Measurements from ENCODE around the gene CALU. TPM values are rescaled to one million over a fixed set of nuclear protein-coding genes. Genes with fewer than 3 reads are reported as not detected.

The CALU gene
- total and polyA plus RNA-seq, 10 donors: 7.9 to 98.8 (median 58.9) TPM

- Histone ChIP-seq H3K27me3 (replicated peaks in 1 of 7) (no peaks in the 10 kb centered on the region), H3K36me3 (no peaks in the 10 kb centered on the region), H3K9me3 (no peaks in the 10 kb centered on the region), H3K27ac (no peak overlapping the region), H3K4me1 (peaks cover 0 to 21% (median 11%) of the 10 kb centered on the region in 6 donors), H3K4me3 (no peak overlapping the region)
- TF ChIP-seq, protein P1, sequence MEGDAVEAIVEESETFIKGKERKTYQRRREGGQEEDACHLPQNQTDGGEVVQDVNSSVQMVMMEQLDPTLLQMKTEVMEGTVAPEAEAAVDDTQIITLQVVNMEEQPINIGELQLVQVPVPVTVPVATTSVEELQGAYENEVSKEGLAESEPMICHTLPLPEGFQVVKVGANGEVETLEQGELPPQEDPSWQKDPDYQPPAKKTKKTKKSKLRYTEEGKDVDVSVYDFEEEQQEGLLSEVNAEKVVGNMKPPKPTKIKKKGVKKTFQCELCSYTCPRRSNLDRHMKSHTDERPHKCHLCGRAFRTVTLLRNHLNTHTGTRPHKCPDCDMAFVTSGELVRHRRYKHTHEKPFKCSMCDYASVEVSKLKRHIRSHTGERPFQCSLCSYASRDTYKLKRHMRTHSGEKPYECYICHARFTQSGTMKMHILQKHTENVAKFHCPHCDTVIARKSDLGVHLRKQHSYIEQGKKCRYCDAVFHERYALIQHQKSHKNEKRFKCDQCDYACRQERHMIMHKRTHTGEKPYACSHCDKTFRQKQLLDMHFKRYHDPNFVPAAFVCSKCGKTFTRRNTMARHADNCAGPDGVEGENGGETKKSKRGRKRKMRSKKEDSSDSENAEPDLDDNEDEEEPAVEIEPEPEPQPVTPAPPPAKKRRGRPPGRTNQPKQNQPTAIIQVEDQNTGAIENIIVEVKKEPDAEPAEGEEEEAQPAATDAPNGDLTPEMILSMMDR (IDR thresholded peaks at IDR 0.05 in 8 of 11, conservative IDR thresholded peaks at IDR 0.05 in 3 of 11): no peak
- TF ChIP-seq POLR2A (IDR thresholded peaks at IDR 0.05): no peak
- no peak for TF ChIP-seq POLR2AphosphoS5 (IDR thresholded peaks at IDR 0.05)
- intact Hi-C loops (cut with DNase I; ENCODE audit: low total_unique reads): no loop called here
- 54 to 74% (median 70%) methylated on average over 2 of the region's 2 CpGs for WGBS, 5 donors
- no peak for DNase-seq
Observed at GRCh38 chr7:128732521-128733277, 6.5 kb upstream of the CALU start.

- WGBS, 5 donors: 65 to 86% (median 84%) methylated on average over 2 of the region's 2 CpGs
- Histone ChIP-seq H3K27ac (no peak overlapping the region), H3K4me1 (peaks cover 2 to 27% (median 14%) of the 10 kb centered on the region in 6 donors), H3K36me3 (no peaks in the 10 kb centered on the region), H3K4me3 (no peak overlapping the region), H3K9me3 (no peaks in the 10 kb centered on the region), H3K27me3 (replicated peaks in 1 of 7) (no peaks in the 10 kb centered on the region)
- DNase-seq: no peak
- TF ChIP-seq POLR2AphosphoS5 (IDR thresholded peaks at IDR 0.05) (no peak), POLR2A (IDR thresholded peaks at IDR 0.05) (no peak)
- TF ChIP-seq, protein P1 (IDR thresholded peaks at IDR 0.05 in 8 of 11, conservative IDR thresholded peaks at IDR 0.05 in 3 of 11): no peak
- intact Hi-C loops (cut with DNase I; ENCODE audit: low total_unique reads): no loop called here
Observed at GRCh38 chr7:128733278-128733645, 5.9 kb upstream of the CALU start.

GRCh38 chr7:128734890-128735289, 4.3 kb upstream of the CALU start:
- TF ChIP-seq POLR2A (IDR thresholded peaks at IDR 0.05) (no peak), POLR2AphosphoS5 (IDR thresholded peaks at IDR 0.05) (no peak)
- TF ChIP-seq, protein P1 (IDR thresholded peaks at IDR 0.05 in 8 of 11, conservative IDR thresholded peaks at IDR 0.05 in 3 of 11): peak in 1 of 11 experiments; percentile 10
- H3K36me3 ChIP-seq: no peaks in the 10 kb centered on the region
- intact Hi-C loops (cut with DNase I; ENCODE audit: low total_unique reads): no loop called here
- H3K4me3 ChIP-seq: no peak overlapping the region
- H3K9me3 ChIP-seq: no peaks in the 10 kb centered on the region
- peak overlapping the region in 4 of 8 donors; percentile 29 to 69 (median 39) for H3K27ac ChIP-seq
- no peaks in the 10 kb centered on the region for H3K27me3 ChIP-seq (replicated peaks in 1 of 7)
- DNase-seq: no peak
- H3K4me1 ChIP-seq: peaks cover 5 to 37% (median 21%) of the 10 kb centered on the region in 6 donors
- 87 to 96% (median 88%) methylated on average over 1 of the region's 1 CpG for WGBS, 5 donors

GRCh38 chr7:128735436-128735835, 3.7 kb upstream of the CALU start:
- H3K4me3 ChIP-seq: no peak overlapping the region
- 51 to 74% (median 61%) methylated on average over 5 of the region's 5 CpGs for WGBS, 5 donors
- H3K9me3 ChIP-seq: no peaks in the 10 kb centered on the region
- H3K4me1 ChIP-seq: peaks cover 7 to 43% (median 27%) of the 10 kb centered on the region in 6 donors
- H3K27ac ChIP-seq: peak overlapping the region in 4 of 8 donors; percentile 29 to 69 (median 39)
- H3K36me3 ChIP-seq: no peaks in the 10 kb centered on the region
- peak; percentile 85 for DNase-seq
- no peaks in the 10 kb centered on the region for H3K27me3 ChIP-seq (replicated peaks in 1 of 7)
- TF ChIP-seq, protein P1 (IDR thresholded peaks at IDR 0.05 in 8 of 11, conservative IDR thresholded peaks at IDR 0.05 in 3 of 11): no peak
- TF ChIP-seq POLR2AphosphoS5 (IDR thresholded peaks at IDR 0.05): peak in 1 of 3 donors; percentile 41
- intact Hi-C loops (cut with DNase I; ENCODE audit: low total_unique reads): no loop called here

Data from spleen (tissue), 11 donors.